GM23248 (cell line): ENCODE results near the gene KRTAP2-2. TPM values are rescaled to one million over a fixed set of nuclear protein-coding genes. Genes with fewer than 3 reads are reported as not detected.

ENCODE experiments used
- DNase-seq: peaks from one replicate; pipeline ENCODE4 v3.0.0-alpha.2; 2015
- H2AFZ ChIP-seq: fragments of 200-600 bp; sonication (generic); 2 replicates; pipeline ENCODE4 v1.6.1; 2016; ENCODE audit warnings: antibody characterized with exemption
- H3F3A ChIP-seq: fragments of 200-600 bp; sonication (generic); 2 replicates; pipeline ENCODE4 v1.6.1; 2016; ENCODE audit warnings: mild to moderate bottlenecking, antibody characterized with exemption, mixed run types; ENCODE audit not compliant: insufficient read depth
- H3K27ac ChIP-seq: fragments of 200-600 bp; sonication (generic); 2 replicates; pipeline ENCODE4 v1.5.1; 2016; ENCODE audit warnings: mild to moderate bottlenecking
- H3K27me3 ChIP-seq: fragments of 200-600 bp; sonication (generic); replicated peaks from 2 replicates; pipeline ENCODE4 v1.6.1; 2016; ENCODE audit warnings: mild to moderate bottlenecking; ENCODE audit not compliant: insufficient read depth
- H3K36me3 ChIP-seq: fragments of 200-600 bp; sonication (generic); 2 replicates; pipeline ENCODE4 v1.6.1; 2016; ENCODE audit warnings: low read depth, mild to moderate bottlenecking
- H3K4me1 ChIP-seq: fragments of 200-600 bp; sonication (generic); 2 replicates; pipeline ENCODE4 v1.6.1; 2016; ENCODE audit warnings: mild to moderate bottlenecking; ENCODE audit not compliant: insufficient read depth
- H3K4me2 ChIP-seq: fragments of 200-600 bp; sonication (generic); one replicate; pipeline ENCODE4 v1.6.1; 2016; ENCODE audit warnings: mild to moderate bottlenecking; ENCODE audit not compliant: unreplicated experiment
- H3K4me3 ChIP-seq: fragments of 200-600 bp; sonication (generic); 2 replicates; pipeline ENCODE4 v1.5.1; 2016; ENCODE audit warnings: mild to moderate bottlenecking
- H3K79me2 ChIP-seq: fragments of 200-600 bp; sonication (generic); 2 replicates; pipeline ENCODE4 v1.6.1; 2016; ENCODE audit warnings: mild to moderate bottlenecking; ENCODE audit not compliant: insufficient read depth
- H3K9ac ChIP-seq: fragments of 200-600 bp; sonication (generic); 2 replicates; pipeline ENCODE4 v1.6.1; 2016; ENCODE audit warnings: mild to moderate bottlenecking
- H3K9me2 ChIP-seq: fragments of 200-600 bp; sonication (generic); 2 replicates; pipeline ENCODE4 v1.6.1; 2016; ENCODE audit warnings: mixed run types, mild to moderate bottlenecking, moderate library complexity; ENCODE audit not compliant: insufficient read depth
- H3K9me3 ChIP-seq: fragments of 200-600 bp; sonication (generic); one replicate; pipeline ENCODE4 v1.6.1; 2017; ENCODE audit warnings: low read depth
- H4K20me1 ChIP-seq: fragments of 200-600 bp; sonication (generic); 2 replicates; pipeline ENCODE4 v1.6.0; 2016; ENCODE audit not compliant: insufficient read depth
- EZH2 ChIP-seq: fragments of 200-600 bp; sonication (generic); IDR thresholded peaks from 2 replicates; pipeline ENCODE4 v1.6.1; 2018; ENCODE audit warnings: antibody characterized with exemption, mild to moderate bottlenecking; ENCODE audit not compliant: insufficient read depth, poor library complexity, severe bottlenecking
- EZH2phosphoT487 ChIP-seq: fragments of 200-600 bp; sonication (generic); IDR thresholded peaks from 2 replicates; pipeline ENCODE4 v1.6.1; 2018; ENCODE audit warnings: antibody characterized with exemption, moderate library complexity, mild to moderate bottlenecking, low read depth; ENCODE audit not compliant: insufficient read depth
- WGBS, 2 experiments: methylation state at CpG; one replicate each; pipeline ENCODE4 v1.1.6; 2015 to 2017; ENCODE audit warnings: low lambda C conversion rate in 2 of 2, low coverage in 1 of 2; ENCODE audit errors: missing lambda C conversion rate in 2 of 2; 5-methylcytosine and 5-hydroxymethylcytosine counted together
- in situ Hi-C: fragments of 300-500 bp; cut with MboI; formaldehyde crosslinking; loops from 2 replicates; pipeline ENCODE4 v1.15.0; 2020
- polyA plus RNA-seq: library from polyadenylated mRNA; unstranded; fragments of >200 nt; fragmentation: Nextera tagmentation; extraction: Ambion mirVana; gene quantifications from 2 replicates; pipeline ENCODE4 v1.2.1, GENCODE V29; 2016
- total RNA-seq: library from RNA; depleted of rRNA; stranded (reverse); fragments of >200 nt; shearing (Covaris generic); gene quantifications from 2 replicates; pipeline ENCODE4 v1.2.3, GENCODE V29; 2014

The KRTAP2-2 gene
- total and polyA plus RNA-seq, 2 experiments from 2014 or later, result 0.74 TPM; not detected in 1

DNA sequence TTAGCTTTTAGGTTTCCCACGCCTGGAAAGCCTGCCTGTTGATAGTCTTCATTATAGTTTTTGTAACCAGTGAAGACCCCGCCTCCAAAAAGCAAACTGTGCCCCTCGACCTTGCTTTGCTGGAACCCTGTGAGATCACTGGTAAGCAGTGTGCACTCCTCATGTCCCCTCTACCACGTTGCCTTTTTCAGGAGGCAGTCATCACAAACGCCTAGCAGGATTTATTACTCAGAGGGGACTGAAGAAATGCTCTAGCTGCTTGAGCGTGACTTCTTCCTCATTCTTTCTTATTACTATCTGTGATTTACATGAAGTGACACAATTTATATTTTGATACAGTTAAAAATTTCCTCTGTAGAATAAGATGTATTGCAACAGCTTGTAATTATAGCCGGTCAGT is 39.6 kb downstream of the KRTAP2-2 start:
- Histone ChIP-seq H3K4me3 (no peak overlapping the region), H3K79me2 (no peaks in the 10 kb centered on the region), H3K4me1 (peaks cover 16% of the 10 kb centered on the region), H3K27me3 (no peaks in the 10 kb centered on the region), H3K36me3 (no peaks in the 10 kb centered on the region), H3K9me2 (no peaks in the 10 kb centered on the region), H3K27ac (no peak overlapping the region), H3F3A (peaks cover 28% of the 10 kb centered on the region), H3K9me3 (no peaks in the 10 kb centered on the region), H4K20me1 (no peaks in the 10 kb centered on the region), H2AFZ (no peak overlapping the region), H3K4me2 (no peak overlapping the region), H3K9ac (no peak overlapping the region)
- in situ Hi-C loops, result no loop called here
- DNase-seq, result no peak
- TF ChIP-seq EZH2 (no peak), EZH2phosphoT487 (no peak)
- WGBS, 2 experiments, result 74 to 78% methylated on average over 7 of the region's 7 CpGs

DNA sequence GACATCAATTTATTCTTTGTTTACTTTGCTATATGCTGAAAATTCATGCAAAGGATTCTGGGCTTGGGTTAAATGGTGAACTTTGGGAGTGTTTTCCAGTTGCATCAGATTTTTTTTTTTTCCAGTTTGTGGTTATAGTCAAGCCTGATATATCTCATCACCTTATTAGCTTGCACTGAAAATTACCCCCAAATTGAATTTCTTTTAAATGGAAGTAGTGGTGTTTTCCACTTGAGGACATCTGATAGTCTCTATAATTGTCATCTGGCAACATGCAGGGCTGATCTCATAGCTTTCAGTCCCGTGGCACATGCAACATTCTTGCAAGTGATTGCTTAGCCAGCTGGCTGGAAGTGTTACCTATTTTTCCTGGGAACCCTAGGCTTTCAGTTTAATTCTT is 41.4 kb downstream of the KRTAP2-2 start:
- Histone ChIP-seq H3F3A (peaks cover 28% of the 10 kb centered on the region), H3K9ac (no peak overlapping the region), H3K27me3 (no peaks in the 10 kb centered on the region), H2AFZ (no peak overlapping the region), H3K9me2 (no peaks in the 10 kb centered on the region), H4K20me1 (no peaks in the 10 kb centered on the region), H3K27ac (peak overlapping the region; percentile 60), H3K4me3 (no peak overlapping the region), H3K36me3 (no peaks in the 10 kb centered on the region), H3K4me2 (peak overlapping the region; percentile 16), H3K79me2 (no peaks in the 10 kb centered on the region), H3K9me3 (no peaks in the 10 kb centered on the region), H3K4me1 (peaks cover 16% of the 10 kb centered on the region)
- whole genome bisulfite sequencing, 2 experiments, result 0 to 13% methylated on average over 1 of the region's 1 CpG
- TF ChIP-seq EZH2phosphoT487 (no peak), EZH2 (no peak)
- peak; percentile 79 for DNase-seq
- in situ Hi-C loops, result no loop called here

DNA sequence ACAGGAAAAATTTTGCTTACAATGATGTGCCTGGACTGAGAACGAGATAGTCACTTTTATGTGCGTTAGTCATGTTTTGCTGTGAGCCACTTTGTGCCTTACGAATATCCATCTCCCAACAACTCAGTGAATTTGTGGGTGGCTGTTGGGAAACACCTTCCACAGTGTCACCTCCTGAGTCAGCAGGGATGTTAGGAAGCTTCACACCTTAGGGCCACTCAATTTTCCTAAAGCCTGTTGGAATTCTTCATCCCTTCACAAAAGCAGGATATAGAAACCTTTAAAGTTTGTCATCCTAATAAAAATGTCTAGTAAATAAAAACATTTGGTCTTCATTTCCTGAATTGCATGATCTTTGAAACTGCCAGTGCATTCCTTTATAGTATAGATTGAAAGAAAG is 41.8 kb downstream of the KRTAP2-2 start:
- H3K9me3 ChIP-seq, result no peaks in the 10 kb centered on the region
- H3K27ac ChIP-seq, result peak overlapping the region; percentile 60
- no peak for TF ChIP-seq EZH2phosphoT487
- TF ChIP-seq EZH2, result no peak
- peak; percentile 81 for DNase-seq
- H2AFZ ChIP-seq, result peak overlapping the region; percentile 34
- no peak overlapping the region for H3K9ac ChIP-seq
- H3K27me3 ChIP-seq, result no peaks in the 10 kb centered on the region
- H3K4me3 ChIP-seq, result no peak overlapping the region
- no peaks in the 10 kb centered on the region for H3K9me2 ChIP-seq
- H3K4me1 ChIP-seq, result peaks cover 16% of the 10 kb centered on the region
- no peaks in the 10 kb centered on the region for H3K79me2 ChIP-seq
- peaks cover 28% of the 10 kb centered on the region for H3F3A ChIP-seq
- 8 to 10% methylated on average over 3 of the region's 3 CpGs for WGBS, 2 experiments
- in situ Hi-C loops, result no loop called here
- peak overlapping the region; percentile 16 for H3K4me2 ChIP-seq
- H3K36me3 ChIP-seq, result no peaks in the 10 kb centered on the region
- H4K20me1 ChIP-seq, result no peaks in the 10 kb centered on the region

DNA sequence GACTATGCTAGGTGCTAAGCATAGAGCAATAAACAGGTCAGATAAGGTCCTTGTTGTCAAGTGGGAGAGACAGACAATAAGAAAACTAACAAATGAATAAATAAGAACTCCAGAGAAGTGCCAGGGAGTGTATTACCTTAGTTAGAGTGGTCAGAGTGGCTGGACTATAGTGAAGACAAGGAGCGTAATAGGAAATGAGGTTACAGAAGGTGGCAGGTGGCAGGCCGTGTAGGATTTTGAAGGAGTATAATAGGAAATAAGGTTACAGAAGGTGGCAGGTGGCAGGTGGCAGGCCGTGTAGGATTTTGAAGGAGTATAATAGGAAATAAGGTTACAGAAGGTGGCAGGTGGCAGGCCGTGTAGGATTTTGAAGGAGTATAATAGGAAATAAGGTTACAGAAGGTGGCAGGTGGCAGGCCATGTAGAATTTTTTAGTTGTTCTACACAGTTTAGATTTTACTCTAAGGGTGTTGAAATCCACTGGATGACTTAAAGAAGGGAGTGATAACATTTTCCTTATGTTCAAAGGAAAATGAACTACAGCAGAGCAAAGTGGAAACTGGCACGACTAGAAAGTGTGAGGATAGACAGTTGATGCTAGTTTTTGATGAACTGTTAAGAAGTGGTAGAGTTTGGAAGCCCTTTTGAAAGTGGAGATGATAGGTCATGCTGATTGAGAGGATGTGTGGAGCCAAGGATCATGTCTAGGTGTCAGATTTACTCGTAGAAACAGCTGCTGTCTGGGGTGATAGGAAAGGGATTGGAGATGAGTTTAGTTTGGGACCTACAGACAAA is 42.5 kb downstream of the KRTAP2-2 start:
- H3K9me2 ChIP-seq, result no peaks in the 10 kb centered on the region
- no peaks in the 10 kb centered on the region for H3K79me2 ChIP-seq
- no peaks in the 10 kb centered on the region for H3K36me3 ChIP-seq
- no peaks in the 10 kb centered on the region for H3K9me3 ChIP-seq
- no peak overlapping the region for H3K4me3 ChIP-seq
- peak overlapping the region; percentile 34 for H2AFZ ChIP-seq
- no peak for DNase-seq
- H3K27me3 ChIP-seq, result no peaks in the 10 kb centered on the region
- no peak overlapping the region for H3K9ac ChIP-seq
- in situ Hi-C loops, result no loop called here
- H3K27ac ChIP-seq, result peak overlapping the region; percentile 60
- H3K4me2 ChIP-seq, result peak overlapping the region; percentile 16
- 90 to 91% methylated on average over 6 of the region's 6 CpGs for WGBS, 2 experiments
- H3F3A ChIP-seq, result peaks cover 28% of the 10 kb centered on the region
- H4K20me1 ChIP-seq, result no peaks in the 10 kb centered on the region
- peaks cover 16% of the 10 kb centered on the region for H3K4me1 ChIP-seq
- TF ChIP-seq EZH2, result no peak
- no peak for TF ChIP-seq EZH2phosphoT487

DNA sequence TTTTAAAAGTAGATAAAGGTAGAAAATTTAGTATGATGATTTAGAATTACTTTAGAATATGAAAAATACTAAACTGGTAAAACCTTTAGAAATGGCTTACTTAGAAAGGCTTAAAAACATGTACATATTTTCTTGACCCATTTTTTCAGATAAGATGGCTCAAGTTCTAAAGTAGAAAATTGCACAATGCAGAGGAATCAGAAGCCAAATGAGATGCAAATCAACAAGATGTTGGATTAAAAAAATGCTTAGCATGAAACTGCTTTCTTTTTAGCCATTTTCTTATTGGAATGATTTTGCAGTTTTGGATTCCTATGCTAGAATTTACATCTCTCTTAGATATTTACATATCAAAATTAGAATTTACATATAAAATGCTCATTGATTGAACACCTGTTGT is 44.6 kb downstream of the KRTAP2-2 start:
- no peak for DNase-seq
- no peaks in the 10 kb centered on the region for H3K9me3 ChIP-seq
- H4K20me1 ChIP-seq, result no peaks in the 10 kb centered on the region
- H3K4me3 ChIP-seq, result no peak overlapping the region
- H3K4me2 ChIP-seq, result no peak overlapping the region
- peaks cover 16% of the 10 kb centered on the region for H3K4me1 ChIP-seq
- H3K27ac ChIP-seq, result no peak overlapping the region
- no peaks in the 10 kb centered on the region for H3K36me3 ChIP-seq
- no peaks in the 10 kb centered on the region for H3K27me3 ChIP-seq
- no peak overlapping the region for H3K9ac ChIP-seq
- no peak for TF ChIP-seq EZH2phosphoT487
- in situ Hi-C loops, result no loop called here
- no peaks in the 10 kb centered on the region for H3K9me2 ChIP-seq
- no peak overlapping the region for H2AFZ ChIP-seq
- peaks cover 28% of the 10 kb centered on the region for H3F3A ChIP-seq
- no peaks in the 10 kb centered on the region for H3K79me2 ChIP-seq
